ENCODE data around the gene CCL2.

CCL2 gene

GRCh38 chr17:34241062-34241461, 14.0 kb upstream of the CCL2 start:
- no peak for DNase-seq (ENCODE audit: low read depth, low spot score)

DNA sequence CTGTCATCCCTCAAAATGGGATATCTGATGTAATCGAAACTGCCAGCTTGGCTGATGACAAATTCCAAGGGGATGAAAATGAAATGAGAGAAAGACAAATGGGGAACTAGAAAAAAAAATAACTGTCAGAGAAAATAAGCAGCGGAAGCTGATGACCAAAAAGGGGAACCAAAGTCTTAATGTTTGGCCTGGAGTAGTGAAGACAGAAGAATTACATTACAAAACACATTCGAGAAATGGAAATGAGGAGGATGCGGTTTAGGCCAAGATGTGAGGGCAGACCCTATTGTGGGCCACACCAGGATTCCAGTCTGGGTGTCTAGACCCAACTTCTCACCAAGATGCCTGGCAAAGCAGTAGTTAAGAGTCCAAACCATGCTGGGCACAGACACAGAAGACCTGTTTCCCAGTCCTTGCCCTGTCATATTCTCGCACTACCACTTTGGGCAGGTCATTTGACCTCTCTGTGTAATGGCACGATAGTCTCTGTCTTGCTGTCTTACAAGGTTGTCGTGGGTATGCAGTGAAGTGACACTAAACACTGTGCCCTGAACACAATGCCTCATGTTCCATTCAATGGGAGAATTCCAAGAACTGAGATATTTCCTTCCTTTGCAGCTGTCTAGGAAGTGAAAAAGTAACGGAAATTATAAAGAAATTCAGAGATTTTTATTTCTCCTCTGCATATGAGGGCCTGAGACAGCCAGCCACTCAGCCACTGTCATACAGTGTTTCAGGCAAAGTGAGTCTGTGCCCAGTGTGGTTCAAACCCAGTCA, 12.3 kb upstream of the CCL2 start:
- no peak for DNase-seq (ENCODE audit: low read depth, low spot score)

- no peak for DNase-seq (ENCODE audit: low read depth, low spot score)
Measured at GRCh38 chr17:34243364-34244320, 11.4 kb upstream of the CCL2 start.

DNA sequence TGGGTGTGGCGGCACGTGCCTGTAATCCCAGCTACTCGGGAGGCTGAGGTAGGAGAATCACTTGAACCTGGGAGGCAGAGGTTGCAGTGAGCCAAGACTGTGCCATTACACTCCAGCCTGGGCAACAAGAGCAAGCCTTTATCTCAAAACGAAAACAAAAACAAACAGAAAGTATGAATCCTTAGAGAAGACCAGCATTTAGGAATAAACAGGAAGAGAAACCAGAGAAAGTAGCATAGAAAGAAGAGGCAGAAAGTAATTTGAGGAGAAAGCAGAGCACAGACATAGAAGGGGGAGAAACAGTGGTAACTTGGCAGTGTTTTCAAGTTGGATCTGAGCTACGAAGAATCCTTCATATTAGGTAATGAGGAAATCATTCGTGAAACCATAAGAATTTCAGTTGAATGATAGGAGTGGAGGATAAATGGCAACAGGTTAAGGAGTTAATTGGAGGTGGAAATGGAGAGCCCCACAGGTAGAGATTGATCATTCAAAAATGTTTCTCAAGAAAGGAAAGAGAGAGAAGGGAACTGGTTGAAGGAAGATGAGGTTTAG, 9.7 kb upstream of the CCL2 start:
- DNase-seq (ENCODE audit: low read depth, low spot score), result no peak

DNA sequence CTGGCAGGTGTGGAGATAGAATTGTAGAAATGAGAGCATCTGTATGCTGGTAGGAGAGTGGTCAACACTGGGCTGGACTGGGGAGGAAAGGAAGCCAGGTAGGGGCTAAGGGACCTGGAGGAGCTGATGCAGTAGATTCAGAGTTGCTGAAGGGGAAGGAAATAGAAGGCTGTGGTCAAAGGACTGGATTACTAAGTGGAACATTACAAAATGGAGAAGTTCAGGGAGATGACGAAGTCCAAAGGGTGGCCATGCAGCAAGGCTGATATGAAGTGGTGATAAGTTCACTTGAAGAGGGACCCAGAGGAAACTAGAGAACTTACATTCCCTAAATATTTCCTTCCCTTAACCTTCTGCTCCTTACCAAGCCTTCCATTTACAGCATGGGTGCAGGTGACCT, 8.6 kb upstream of the CCL2 start:
- DNase-seq (ENCODE audit: low read depth, low spot score), result no peak

GRCh38 chr17:34246881-34247280, 8.2 kb upstream of the CCL2 start:
- no peak for DNase-seq (ENCODE audit: low read depth, low spot score)

GRCh38 chr17:34248511-34249024, 6.5 kb upstream of the CCL2 start:
- no peak for DNase-seq (ENCODE audit: low read depth, low spot score)

- no peak for DNase-seq (ENCODE audit: low read depth, low spot score)
Measured at GRCh38 chr17:34249061-34249460, 6.0 kb upstream of the CCL2 start.

GRCh38 chr17:34249478-34249877, 5.6 kb upstream of the CCL2 start:
- no peak for DNase-seq (ENCODE audit: low read depth, low spot score)

DNA sequence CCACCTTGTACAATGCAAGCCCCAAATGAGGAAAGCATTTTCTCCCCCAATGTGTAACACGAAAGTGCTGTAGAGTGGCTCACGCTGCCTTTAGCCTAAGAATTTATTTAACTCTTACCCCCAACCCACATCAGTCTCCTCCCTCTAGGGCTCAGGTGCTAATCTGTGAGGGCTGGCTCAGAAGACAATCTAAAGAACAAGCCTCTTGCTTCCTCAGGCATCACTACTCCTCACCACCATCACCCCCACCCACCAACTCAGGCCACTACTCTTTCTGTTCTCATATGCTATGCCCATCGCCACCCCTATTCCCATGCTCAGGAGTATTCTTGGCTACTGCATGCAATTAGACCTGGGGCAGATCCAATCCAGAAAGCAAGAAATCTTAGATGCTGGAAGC, 3.9 kb upstream of the CCL2 start:
- no peak for DNase-seq (ENCODE audit: low read depth, low spot score)

DNA sequence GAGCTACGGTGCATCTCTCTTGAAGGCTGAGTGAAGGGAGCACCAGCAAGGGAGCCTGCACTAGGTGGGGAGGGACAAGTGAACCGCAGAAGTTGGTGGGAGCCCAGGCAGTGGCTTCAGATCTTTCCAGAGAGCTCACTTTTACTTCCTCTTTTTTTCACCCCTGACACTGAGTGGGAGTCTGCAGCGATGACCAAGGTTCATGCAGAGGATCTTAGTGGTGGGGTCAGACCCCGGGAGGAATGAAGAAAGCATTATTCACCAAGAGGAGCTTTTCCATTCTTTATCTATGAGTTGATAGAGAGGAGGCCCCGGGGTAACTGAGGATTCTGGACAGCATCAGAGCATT, 3.0 kb upstream of the CCL2 start:
- no peak for DNase-seq (ENCODE audit: low read depth, low spot score)

GRCh38 chr17:34252444-34253138, 2.5 kb upstream of the CCL2 start:
- no peak for DNase-seq (ENCODE audit: low read depth, low spot score)

DNA sequence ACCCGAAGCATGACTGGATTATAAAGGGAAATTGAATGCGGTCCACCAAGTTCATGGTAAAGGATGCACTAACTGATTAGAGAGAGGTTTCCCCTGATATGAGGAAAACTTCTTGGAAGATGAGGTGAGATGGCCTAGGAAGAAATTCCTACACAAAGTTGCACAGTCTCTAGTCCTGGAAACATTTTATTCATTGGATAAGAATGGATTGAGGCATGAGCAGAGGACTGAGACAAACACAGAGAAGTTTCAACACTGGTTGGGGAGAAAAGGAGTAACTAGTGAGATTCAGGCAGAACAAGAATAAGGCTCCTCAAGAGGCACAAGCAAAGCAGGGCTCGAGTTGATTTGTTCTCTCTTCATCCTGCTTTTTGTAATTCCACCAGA, 2.0 kb upstream of the CCL2 start:
- DNase-seq (ENCODE audit: low read depth, low spot score), result no peak

DNA sequence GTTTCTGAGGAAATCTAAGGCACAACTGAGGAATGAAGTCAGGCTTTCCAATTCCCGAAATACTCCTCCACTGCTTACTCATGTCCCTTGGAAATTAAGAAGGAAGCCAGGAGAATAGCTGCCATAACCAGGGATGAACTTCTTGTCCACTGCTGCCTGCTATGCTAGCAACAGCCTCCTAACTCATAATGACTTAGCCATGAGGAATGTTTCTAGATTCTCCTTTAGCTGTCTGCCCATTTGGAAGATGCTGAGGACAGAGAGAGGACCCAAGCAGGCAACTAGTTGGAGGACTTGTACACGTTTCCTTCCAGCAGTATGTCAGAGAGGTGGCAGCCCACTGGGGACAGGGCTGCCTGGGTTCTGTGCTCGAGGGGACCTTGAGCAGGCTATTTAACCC, 939 bp upstream of the CCL2 start:
- no peak for DNase-seq (ENCODE audit: low read depth, low spot score)

DNA sequence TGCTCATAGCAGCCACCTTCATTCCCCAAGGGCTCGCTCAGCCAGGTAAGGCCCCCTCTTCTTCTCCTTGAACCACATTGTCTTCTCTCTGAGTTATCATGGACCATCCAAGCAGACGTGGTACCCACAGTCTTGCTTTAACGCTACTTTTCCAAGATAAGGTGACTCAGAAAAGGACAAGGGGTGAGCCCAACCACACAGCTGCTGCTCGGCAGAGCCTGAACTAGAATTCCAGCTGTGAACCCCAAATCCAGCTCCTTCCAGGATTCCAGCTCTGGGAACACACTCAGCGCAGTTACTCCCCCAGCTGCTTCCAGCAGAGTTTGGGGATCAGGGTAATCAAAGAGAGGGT, 272 bp downstream of the CCL2 start:
- DNase-seq (ENCODE audit: low read depth, low spot score), result no peak

DNA sequence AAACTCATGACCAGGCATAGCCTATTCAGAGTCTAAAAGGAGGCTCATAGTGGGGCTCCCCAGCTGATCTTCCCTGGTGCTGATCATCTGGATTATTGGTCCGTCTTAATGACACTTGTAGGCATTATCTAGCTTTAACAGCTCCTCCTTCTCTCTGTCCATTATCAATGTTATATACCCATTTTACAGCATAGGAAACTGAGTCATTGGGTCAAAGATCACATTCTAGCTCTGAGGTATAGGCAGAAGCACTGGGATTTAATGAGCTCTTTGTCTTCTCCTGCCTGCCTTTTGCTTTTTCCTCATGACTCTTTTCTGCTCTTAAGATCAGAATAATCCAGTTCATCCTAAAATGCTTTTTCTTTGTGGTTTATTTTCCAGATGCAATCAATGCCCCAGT, 756 bp downstream of the CCL2 start:
- no peak for DNase-seq (ENCODE audit: low read depth, low spot score)

- no peak for DNase-seq (ENCODE audit: low read depth, low spot score)
Measured at GRCh38 chr17:34257299-34257985, 2.4 kb downstream of the CCL2 start.

- DNase-seq (ENCODE audit: low read depth, low spot score), result no peak
Measured at GRCh38 chr17:34257986-34258326, 2.9 kb downstream of the CCL2 start.

GRCh38 chr17:34259146-34259545, 4.1 kb downstream of the CCL2 start:
- no peak for DNase-seq (ENCODE audit: low read depth, low spot score)

- no peak for DNase-seq (ENCODE audit: low read depth, low spot score)
Measured at GRCh38 chr17:34260861-34261260, 5.8 kb downstream of the CCL2 start.

DNA sequence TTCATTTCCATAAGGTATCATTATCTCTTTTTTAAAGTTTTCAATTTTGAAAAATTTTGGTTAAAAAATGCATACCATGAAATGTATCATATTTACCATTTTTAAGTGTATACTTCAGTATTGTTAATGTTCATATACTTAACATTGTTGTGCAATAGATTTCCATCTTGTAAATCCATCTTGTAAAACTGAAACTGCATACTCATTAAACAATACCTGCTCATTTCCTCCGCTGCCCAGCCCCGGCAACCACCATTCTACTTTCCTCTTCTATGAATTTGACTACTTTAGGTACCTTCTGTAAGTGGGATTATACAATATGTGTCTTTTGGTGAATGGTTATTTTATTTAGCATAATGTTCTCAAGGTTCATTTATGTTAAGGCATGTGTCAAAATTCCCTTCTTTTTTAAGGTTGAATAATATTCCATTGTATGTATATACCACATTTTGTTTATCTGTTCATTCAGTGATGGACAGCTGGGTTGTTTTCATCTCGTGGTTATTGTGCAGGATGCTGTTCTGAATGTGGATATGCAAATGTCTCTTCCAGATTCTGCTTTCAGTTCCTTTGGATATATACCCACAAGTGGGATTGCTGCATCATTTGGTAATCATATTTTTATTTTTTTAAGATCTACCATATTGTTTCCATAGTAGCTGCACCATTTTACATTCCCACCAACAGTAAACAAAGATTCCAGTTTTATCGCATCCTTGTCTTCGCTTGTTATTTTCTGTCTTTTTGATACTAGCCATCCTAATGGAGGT, 6.7 kb downstream of the CCL2 start:
- DNase-seq (ENCODE audit: low read depth, low spot score), result no peak
